ENCODE measurements around the gene ADCY10.
"Not testable (repeated sequence)": the region's sequence is repeated elsewhere in the genome, so short reads cannot be mapped to it uniquely, and the experiment has no call there.

Gene ADCY10

DNA sequence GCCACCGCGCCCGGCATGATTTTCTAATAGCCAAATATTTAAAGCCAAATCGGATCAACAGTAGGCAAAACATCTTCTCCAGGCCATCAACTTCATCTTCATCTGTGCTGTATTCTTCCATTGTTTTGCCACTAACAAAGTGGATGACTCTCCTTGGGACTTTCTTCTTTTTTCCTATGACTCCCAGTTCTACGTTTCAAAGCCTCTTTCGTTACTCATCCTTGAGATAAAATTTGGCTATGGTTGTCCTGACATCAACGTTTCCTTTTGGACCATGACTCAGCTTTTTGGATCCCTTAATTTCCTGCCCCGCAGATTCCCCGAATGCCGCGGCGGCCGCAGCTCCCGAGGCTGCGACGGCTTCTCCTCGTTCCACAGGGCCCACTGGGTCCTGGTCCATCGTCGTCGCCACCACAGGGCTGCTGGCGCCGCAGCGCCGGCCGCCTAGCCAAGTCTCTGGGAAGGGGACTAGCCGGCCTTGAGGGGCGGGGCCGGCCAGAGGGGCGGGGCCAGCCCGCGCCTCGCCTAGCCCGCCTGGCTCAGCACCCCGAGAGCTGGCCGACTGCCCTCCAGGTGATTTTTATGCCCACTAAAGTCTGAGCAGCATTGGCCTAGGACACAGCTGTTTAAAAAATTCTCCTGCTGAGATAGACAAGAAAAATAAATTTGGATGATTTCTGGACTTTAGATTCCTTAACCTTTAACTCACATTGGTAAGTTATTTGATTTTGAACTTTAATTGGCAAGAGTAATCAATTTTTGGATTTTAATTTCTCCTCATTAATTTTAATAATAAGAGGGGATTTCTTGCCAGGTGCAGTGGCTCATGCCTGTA lies 93.9 kb downstream of the ADCY10 start:
- TF ChIP-seq, protein P1, sequence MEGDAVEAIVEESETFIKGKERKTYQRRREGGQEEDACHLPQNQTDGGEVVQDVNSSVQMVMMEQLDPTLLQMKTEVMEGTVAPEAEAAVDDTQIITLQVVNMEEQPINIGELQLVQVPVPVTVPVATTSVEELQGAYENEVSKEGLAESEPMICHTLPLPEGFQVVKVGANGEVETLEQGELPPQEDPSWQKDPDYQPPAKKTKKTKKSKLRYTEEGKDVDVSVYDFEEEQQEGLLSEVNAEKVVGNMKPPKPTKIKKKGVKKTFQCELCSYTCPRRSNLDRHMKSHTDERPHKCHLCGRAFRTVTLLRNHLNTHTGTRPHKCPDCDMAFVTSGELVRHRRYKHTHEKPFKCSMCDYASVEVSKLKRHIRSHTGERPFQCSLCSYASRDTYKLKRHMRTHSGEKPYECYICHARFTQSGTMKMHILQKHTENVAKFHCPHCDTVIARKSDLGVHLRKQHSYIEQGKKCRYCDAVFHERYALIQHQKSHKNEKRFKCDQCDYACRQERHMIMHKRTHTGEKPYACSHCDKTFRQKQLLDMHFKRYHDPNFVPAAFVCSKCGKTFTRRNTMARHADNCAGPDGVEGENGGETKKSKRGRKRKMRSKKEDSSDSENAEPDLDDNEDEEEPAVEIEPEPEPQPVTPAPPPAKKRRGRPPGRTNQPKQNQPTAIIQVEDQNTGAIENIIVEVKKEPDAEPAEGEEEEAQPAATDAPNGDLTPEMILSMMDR (IDR thresholded peaks at IDR 0.05; ENCODE audit: poor library complexity, severe bottlenecking) = no peak
- Histone ChIP-seq H3K27me3 (ENCODE audit: insufficient read depth, poor library complexity, severe bottlenecking) (no peaks in the 10 kb centered on the region), H3K4me1 (ENCODE audit: insufficient read depth, poor library complexity, severe bottlenecking) (peaks cover 20% of the 10 kb centered on the region), H3K4me3 (ENCODE audit: severe bottlenecking) (peak overlapping the region; percentile 32), H3K36me3 (ENCODE audit: low read depth) (no peaks in the 10 kb centered on the region), H3K9me3 (ENCODE audit: severe bottlenecking) (no peaks in the 10 kb centered on the region), H3K27ac (ENCODE audit: poor library complexity, severe bottlenecking) (peak overlapping the region; percentile 76)
- DNase-seq (ENCODE audit: low spot score) = peak; percentile 72
- peak; percentile 90 for ATAC-seq (ENCODE audit: low read depth)

DNA sequence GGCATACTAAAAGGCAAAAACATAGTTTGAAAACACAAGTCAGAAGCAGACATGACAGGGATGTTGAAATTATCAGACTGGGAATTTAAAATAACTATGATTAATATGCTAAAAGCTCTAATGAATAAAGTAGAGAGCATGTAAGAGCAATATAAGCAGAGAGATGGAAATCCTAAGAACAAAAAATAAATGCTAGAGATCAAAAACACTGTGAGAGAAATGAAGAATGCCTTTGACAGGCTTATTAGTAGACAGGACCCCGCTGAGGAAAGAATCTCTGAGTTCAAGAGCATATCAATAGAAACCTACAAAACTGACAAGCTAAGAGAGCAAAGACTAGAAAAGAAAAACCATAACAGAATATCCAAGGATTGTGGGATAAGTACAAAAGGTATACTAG lies 98.3 kb downstream of the ADCY10 start:
- TF ChIP-seq, protein P1 (IDR thresholded peaks at IDR 0.05; ENCODE audit: poor library complexity, severe bottlenecking) = no peak
- peaks cover 10% of the 10 kb centered on the region for H3K4me1 ChIP-seq (ENCODE audit: insufficient read depth, poor library complexity, severe bottlenecking)
- no peaks in the 10 kb centered on the region for H3K27me3 ChIP-seq (ENCODE audit: insufficient read depth, poor library complexity, severe bottlenecking)
- DNase-seq (ENCODE audit: low spot score) (no peak), ATAC-seq (ENCODE audit: low read depth) (no peak)
- no peak overlapping the region for H3K4me3 ChIP-seq (ENCODE audit: severe bottlenecking)
- peaks cover 4% of the 10 kb centered on the region for H3K9me3 ChIP-seq (ENCODE audit: severe bottlenecking)
- H3K36me3 ChIP-seq (ENCODE audit: low read depth) = no peaks in the 10 kb centered on the region
- H3K27ac ChIP-seq (ENCODE audit: poor library complexity, severe bottlenecking) = no peak overlapping the region

DNA sequence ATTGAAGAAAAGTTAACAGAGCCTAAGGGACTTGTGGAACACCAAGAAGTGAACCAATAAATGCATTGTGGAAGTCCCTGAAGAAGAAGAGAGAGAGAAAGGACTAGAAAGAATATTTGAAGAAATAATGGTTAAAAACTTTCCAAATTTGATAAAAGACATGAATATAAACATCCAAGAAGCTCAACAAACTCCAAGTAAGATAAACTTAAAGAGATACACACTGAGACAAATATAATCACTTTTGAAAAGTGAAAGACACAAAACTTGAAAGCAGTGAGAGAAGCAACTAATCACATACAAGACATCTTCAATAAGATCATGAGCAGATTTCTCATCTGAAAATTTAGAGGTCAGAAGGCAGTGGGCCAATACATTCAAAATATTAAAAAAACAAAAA lies 101.0 kb downstream of the ADCY10 start:
- DNase-seq (ENCODE audit: low spot score) (no peak), ATAC-seq (ENCODE audit: low read depth) (no peak)
- TF ChIP-seq, protein P1 (IDR thresholded peaks at IDR 0.05; ENCODE audit: poor library complexity, severe bottlenecking) = no peak
- Histone ChIP-seq H3K9me3 (ENCODE audit: severe bottlenecking) (peaks cover 4% of the 10 kb centered on the region), H3K4me1 (ENCODE audit: insufficient read depth, poor library complexity, severe bottlenecking) (no peaks in the 10 kb centered on the region), H3K4me3 (ENCODE audit: severe bottlenecking) (no peak overlapping the region), H3K27me3 (ENCODE audit: insufficient read depth, poor library complexity, severe bottlenecking) (no peaks in the 10 kb centered on the region), H3K36me3 (ENCODE audit: low read depth) (no peaks in the 10 kb centered on the region), H3K27ac (ENCODE audit: poor library complexity, severe bottlenecking) (no peak overlapping the region)

DNA sequence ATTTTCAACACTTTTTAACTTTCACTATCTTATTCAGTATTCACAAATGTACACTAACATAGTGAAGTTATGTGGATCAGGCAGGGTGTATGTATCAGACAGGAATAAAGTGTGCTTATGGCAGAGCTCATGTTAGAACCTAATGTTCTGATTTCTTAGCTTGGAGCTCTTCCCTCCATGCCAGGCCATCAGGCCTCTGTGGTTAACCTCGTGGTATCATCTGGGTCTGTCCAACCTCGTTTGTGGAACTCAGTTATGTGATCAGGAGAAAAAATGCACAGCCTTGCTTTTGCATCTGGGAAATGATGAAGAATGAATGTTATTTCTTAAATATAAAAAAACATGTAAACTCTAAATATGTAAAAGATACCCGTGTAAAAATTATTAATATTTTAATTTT lies 105.2 kb downstream of the ADCY10 start:
- TF ChIP-seq, protein P1 (IDR thresholded peaks at IDR 0.05; ENCODE audit: poor library complexity, severe bottlenecking) = no peak
- no peaks in the 10 kb centered on the region for H3K27me3 ChIP-seq (ENCODE audit: insufficient read depth, poor library complexity, severe bottlenecking)
- H3K27ac ChIP-seq (ENCODE audit: poor library complexity, severe bottlenecking) = no peak overlapping the region
- H3K9me3 ChIP-seq (ENCODE audit: severe bottlenecking) = peaks cover 2% of the 10 kb centered on the region
- ATAC-seq (ENCODE audit: low read depth) (no peak), DNase-seq (ENCODE audit: low spot score) (no peak)
- H3K4me1 ChIP-seq (ENCODE audit: insufficient read depth, poor library complexity, severe bottlenecking) = no peaks in the 10 kb centered on the region
- no peak overlapping the region for H3K4me3 ChIP-seq (ENCODE audit: severe bottlenecking)
- H3K36me3 ChIP-seq (ENCODE audit: low read depth) = no peaks in the 10 kb centered on the region

DNA sequence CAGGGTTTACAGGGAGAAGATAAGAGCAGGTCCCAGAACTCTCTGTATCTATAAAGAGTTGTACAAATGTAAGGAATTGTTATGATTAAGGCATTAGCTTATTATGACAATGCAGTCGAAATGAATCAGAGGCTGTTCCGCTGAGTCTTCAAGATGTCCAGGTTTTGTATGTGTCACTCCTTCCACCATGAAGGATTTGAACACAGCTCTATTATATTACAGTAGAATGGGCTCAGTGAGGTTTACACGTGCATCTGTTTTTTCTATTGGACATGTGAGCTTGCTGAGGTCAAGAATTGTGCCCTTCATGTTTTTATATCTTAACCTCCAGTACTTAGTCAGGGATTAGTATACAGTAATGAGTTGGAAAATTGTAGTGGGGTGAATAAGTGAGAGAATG lies 105.8 kb downstream of the ADCY10 start:
- no peak for DNase-seq (ENCODE audit: low spot score)

DNA sequence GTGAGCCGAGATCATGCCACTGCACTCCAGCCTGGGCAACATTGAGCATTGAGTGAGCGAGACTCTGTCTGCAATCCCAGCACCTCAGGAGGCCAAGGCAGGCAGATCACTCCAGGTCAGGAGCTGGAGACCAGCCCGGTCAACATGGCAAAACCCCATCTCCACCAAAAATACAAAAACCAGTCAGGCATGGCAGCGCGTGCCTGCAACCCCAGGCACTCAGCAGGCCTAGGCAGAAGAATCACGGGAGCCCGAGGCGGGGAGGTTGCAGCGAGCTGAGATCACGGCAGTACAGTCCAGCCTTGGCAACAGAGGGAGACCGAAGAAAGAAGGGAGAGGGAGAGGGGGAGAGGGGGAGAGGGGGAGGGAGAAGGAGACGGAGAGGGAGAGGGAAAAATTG lies 107.3 kb downstream of the ADCY10 start:
- not testable (repeated sequence) for H3K9me3 ChIP-seq (ENCODE audit: severe bottlenecking); H3K4me3 ChIP-seq (ENCODE audit: severe bottlenecking); H3K27me3 ChIP-seq (ENCODE audit: insufficient read depth, poor library complexity, severe bottlenecking); ATAC-seq (ENCODE audit: low read depth); DNase-seq (ENCODE audit: low spot score); H3K27ac ChIP-seq (ENCODE audit: poor library complexity, severe bottlenecking); H3K36me3 ChIP-seq (ENCODE audit: low read depth); H3K4me1 ChIP-seq (ENCODE audit: insufficient read depth, poor library complexity, severe bottlenecking)

More for the DNA sequence above, 105.8 kb downstream of the ADCY10 start:
- no peaks in the 10 kb centered on the region for H3K4me1 ChIP-seq (ENCODE audit: insufficient read depth, poor library complexity, severe bottlenecking)
- no peaks in the 10 kb centered on the region for H3K9me3 ChIP-seq (ENCODE audit: severe bottlenecking)
- H3K27ac ChIP-seq (ENCODE audit: poor library complexity, severe bottlenecking) = no peak overlapping the region
- no peaks in the 10 kb centered on the region for H3K27me3 ChIP-seq (ENCODE audit: insufficient read depth, poor library complexity, severe bottlenecking)
- no peak overlapping the region for H3K4me3 ChIP-seq (ENCODE audit: severe bottlenecking)
- TF ChIP-seq, protein P1 (IDR thresholded peaks at IDR 0.05; ENCODE audit: poor library complexity, severe bottlenecking) = no peak
- ATAC-seq (ENCODE audit: low read depth) = no peak
- H3K36me3 ChIP-seq (ENCODE audit: low read depth) = no peaks in the 10 kb centered on the region

DNA sequence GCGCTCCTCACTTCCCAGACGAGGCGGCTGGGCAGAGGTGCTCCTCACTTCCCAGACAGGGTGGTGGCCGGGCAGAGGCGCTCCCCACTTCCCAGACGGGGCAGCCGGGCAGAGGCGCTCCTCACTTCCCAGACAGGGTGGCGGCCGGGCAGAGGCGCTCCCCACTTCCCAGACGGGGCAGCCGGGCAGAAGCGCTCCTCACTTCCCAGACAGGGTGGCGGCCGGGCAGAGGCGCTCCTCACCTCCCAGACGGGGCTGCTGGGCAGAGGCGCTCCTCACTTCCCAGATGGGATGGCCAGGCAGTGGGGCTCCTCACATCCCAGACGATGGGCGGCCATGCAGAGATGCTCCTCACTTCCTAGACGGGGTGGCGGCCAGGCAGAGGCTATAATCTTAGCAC lies 107.7 kb downstream of the ADCY10 start:
- not testable (repeated sequence) for DNase-seq (ENCODE audit: low spot score); ATAC-seq (ENCODE audit: low read depth)

More for the DNA sequence above, 107.7 kb downstream of the ADCY10 start:
- not testable (repeated sequence) for H3K36me3 ChIP-seq (ENCODE audit: low read depth); H3K4me1 ChIP-seq (ENCODE audit: insufficient read depth, poor library complexity, severe bottlenecking); H3K4me3 ChIP-seq (ENCODE audit: severe bottlenecking); H3K27me3 ChIP-seq (ENCODE audit: insufficient read depth, poor library complexity, severe bottlenecking); H3K27ac ChIP-seq (ENCODE audit: poor library complexity, severe bottlenecking); H3K9me3 ChIP-seq (ENCODE audit: severe bottlenecking)

Data from RWPE2 (cell line).